Left forelimb (tissue), 1 donor: ENCODE data around the gene ZNF546.
A peak's percentile ranks its signal among the peaks of the same experiment; 100 is the strongest.
"Not testable (repeated sequence)": the region's sequence is repeated elsewhere in the genome, so short reads cannot be mapped to it uniquely, and the experiment has no call there.

Experiments
- DNase-seq: peaks from one replicate; pipeline ENCODE4 v3.0.0-alpha.2; 2018; ENCODE audit warnings: low spot score

The ZNF546 gene

DNA sequence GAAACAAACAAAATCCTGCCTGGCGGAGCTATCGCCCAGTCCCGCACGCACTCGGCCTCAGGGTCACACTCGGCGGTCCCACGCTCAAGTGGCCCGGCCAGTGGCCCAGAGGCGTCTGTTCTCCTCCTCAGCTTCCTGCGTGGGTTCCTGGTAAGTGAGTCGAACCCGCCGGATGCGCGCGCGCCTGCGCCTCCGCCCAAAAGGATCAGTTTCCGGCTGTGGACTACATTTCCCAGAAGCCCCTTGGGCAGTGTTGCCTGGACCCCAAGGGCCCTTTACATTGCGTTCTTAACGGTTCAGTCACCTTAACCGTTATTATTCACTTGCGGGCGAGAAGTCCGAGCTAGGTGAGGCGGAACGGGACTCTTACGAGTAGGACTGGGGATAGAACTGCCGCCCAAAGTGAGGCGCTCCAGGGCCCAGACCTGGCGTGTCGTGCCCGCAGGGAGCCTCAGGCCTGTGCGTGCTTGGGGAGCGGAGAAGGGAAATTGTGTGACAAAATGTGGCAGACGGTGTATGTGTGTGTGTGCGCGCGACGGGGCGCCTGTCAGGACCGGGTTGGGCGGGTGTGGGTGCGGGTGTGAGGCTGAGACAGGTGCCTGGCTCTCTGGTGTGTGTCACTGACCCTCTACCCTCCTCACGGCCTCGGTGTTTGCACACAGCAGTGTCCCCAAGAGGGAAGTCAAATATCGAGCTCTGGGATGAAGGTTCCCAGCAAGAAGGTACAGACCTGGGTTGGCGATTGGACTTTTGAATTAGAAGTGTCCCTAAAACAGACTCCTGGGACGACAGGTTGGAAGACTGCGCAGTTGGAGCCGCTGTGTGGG lies at the start of gene ZNF546:
Gene ZNF546, plus strand, starts transcription at position 250 of the 827 bp plus-strand sequence. CDS start 1,267 bp downstream, outside the sequence.
- DNase-seq = peak; percentile 93

- no peak for DNase-seq
These were observed 47.7 kb upstream of the ZNF546 start for GRCh38 chr19:39949026-39949747.

DNA sequence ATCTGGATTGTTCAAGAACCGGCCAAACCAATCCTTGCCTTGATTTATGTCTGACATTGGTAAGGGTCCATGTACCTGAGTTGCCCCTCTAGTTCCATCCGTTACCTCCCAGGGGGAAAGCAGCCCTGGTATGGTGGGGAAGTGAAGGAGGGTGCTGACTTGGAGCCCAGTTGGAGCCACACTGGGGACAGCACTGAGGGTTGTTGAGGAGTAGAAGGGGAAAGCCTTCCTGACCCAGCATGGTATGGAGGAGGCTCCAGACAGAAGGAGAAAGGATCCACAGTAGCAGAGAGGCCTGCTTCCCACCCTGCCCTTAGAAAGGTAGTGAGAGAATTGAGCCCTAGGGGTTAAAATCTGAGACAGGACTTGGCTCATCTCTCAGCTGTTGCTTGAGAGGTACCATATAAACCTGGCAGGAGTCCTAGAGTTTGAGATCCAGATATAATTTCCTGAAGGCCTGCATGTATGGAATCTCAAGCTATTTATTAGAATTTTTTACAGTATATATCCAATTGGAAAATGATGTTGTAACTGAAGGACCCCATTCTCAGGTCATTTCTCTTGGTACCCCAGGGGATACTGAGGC lies 45.7 kb upstream of the ZNF546 start:
- DNase-seq = no peak

GRCh38 chr19:39951686-39952085 lies 45.2 kb upstream of the ZNF546 start:
- no peak for DNase-seq

- DNase-seq = no peak
These were observed 42.9 kb upstream of the ZNF546 start for GRCh38 chr19:39953915-39954314.

DNA sequence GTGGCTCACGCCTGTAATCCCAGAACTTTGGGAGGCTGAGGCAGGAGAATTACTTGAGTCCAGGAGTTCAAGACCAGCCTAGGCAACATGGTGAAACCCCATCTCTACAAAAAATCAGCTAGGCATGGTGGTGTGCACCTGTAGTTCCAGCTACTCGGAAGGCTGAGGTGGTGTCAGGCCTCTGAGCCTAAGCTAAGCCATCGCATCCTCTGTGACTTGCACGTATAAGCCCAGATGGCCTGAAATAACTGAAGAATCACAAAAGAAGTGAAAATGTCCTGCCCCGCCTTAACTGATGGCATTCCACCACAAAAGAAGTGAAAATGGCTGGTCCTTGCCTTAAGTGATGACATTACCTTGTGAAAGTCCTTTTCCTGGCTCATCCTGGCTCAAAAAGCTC lies 39.0 kb upstream of the ZNF546 start:
- DNase-seq = not testable (repeated sequence)

GRCh38 chr19:39958942-39959341 lies 37.9 kb upstream of the ZNF546 start:
- DNase-seq = not testable (repeated sequence)

- not testable (repeated sequence) for DNase-seq
These were observed 37.5 kb upstream of the ZNF546 start for GRCh38 chr19:39959407-39959806.

GRCh38 chr19:39963898-39964297 lies 33.0 kb upstream of the ZNF546 start:
- DNase-seq = no peak

DNA sequence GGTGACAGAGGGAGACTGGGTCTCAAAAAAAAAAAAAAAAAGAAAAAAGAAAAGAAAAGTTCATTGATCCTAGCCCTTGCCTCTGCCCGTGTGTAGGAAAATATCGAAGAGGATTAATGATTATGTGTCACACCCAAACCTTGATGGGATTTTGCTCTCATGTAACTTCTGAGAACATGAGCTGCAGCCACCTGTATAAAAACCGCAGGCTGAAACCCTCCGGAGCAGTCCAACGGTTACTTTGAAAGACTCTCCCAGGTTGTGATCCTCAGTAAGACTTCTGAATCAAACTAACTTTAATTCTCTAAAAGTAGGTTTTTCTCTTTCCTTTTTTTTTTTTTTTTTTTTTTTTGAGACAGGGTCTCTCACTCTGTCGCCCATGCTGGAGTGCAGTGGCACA lies 30.2 kb upstream of the ZNF546 start:
- no peak for DNase-seq

DNA sequence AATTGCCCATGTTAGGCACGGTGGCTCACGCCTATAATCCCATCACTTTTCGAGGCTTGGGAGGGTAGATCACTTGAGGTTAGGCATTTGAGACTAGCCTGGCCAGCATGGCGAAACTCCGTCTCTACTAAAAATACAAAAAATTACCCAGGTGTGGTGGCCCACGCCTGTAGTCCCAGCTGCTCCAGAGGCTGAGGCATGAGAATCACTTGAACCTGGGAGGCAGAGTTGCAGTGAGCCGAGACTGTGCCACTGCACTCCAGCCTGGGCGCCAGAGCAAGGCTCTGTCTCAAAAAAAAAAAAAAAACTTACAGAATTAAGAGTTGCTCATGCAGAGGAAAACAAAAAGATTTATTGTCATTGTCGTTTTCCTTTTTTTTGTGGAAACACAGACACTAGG lies 29.3 kb upstream of the ZNF546 start:
- DNase-seq = no peak

- DNase-seq = no peak
These were observed 28.1 kb upstream of the ZNF546 start for GRCh38 chr19:39968789-39969188.

DNA sequence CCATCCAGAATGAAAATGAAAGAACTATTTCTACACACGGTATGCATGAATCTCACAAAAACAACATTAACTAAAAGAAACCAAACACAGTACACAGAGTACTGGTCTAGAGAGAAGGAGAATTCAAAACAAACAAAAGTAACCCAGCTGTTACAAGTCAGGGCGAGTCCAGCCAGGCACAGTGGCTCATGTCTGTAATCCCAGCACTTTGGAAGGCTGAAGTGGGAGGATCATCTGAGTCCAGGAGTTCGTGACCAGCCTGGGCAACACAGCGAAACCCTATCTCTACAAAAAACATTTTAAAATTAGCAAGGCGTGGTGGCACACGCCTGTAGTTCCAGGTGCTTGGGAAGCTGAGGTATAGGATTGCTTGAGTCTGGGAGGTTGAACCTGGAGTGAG lies 27.6 kb upstream of the ZNF546 start:
- no peak for DNase-seq

GRCh38 chr19:39969681-39970424 lies 27.0 kb upstream of the ZNF546 start:
- DNase-seq = no peak

DNA sequence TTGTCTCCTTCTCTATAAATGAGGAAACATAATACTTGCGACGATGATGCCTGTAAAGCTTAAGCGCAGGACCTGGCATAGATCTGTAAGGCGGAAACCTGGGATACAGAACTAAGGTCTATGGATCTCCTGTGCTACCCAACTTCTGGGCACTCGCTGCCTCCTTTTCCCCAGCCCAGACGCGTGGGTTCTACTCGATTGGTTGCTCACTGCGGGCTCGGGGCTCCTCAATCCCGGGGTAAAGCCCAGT lies 26.5 kb upstream of the ZNF546 start:
- no peak for DNase-seq

DNA sequence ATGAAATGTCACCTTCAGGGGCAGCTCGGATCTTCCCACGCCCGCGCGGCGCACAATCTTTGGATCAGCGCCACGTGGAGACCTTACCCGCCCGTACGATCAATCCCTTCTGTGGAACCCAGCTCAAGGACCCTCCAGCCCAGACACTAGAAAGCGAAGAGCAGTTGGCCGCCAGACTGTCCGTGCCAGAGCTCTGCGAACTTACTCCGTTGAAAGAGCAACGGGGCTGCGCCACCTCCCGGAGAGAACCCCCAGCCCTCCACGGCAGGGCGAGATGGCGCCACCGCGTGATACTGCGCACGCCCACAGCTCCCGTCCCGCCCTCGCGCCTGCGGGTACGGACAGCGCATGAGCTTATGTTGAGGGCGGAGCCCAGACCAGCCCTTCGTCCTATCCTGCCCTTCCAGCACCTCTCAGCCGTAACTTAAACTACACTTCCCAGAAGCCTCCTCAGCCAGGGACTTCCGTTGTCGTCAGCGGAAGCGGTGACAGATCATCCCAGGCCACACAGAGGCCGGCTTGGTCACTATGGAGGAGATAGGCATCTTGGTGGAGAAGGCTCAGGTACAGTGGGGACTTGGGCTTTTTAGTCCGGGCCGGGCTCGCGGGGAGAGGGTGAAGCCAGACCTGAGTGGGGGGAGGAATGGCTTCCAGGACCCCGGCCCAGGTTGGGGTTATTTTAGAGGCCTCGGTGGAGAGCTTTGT lies 26.0 kb upstream of the ZNF546 start, which contains the start of gene PSMC4:
Gene PSMC4, plus strand, starts transcription at position 491 of the 705 bp plus-strand sequence. Its CDS starts 38 bp downstream, at position 529.
- DNase-seq = peak; percentile 97

DNA sequence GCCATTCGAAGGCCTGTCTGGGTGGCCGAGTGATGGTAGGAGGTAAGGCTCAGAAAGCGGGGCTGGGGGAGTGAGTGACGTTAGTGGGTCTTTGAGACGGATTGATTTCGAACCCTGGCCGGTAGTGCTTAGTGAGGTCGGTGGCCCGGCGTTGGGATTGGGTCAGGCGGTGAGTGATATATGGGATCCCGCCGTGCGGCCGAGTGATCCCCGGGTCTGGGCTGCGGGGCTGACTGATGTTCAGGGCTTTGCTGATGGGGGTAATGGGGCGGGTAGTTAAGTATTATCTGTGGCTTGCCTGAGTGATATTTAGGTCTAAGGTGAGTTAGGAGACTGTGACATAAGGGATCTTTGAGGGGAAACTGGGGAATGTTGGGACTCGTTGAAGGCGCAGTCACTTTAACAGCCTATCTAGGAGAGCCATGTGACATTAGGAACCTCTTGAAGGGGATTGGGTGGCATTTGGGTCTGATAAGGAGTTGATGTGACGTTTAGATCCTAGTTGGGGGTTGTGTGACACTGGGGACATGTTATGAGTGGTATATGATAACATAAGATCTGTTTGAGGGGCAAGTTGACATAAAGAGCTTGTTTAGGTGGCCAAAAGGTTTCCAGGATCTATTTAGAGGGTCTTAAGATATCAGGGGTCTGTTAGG lies 25.4 kb upstream of the ZNF546 start:
- no peak for DNase-seq

GRCh38 chr19:39974377-39975155 lies 22.3 kb upstream of the ZNF546 start:
- no peak for DNase-seq

- DNase-seq = no peak
These were observed 14.0 kb upstream of the ZNF546 start for GRCh38 chr19:39982883-39983282.

DNA sequence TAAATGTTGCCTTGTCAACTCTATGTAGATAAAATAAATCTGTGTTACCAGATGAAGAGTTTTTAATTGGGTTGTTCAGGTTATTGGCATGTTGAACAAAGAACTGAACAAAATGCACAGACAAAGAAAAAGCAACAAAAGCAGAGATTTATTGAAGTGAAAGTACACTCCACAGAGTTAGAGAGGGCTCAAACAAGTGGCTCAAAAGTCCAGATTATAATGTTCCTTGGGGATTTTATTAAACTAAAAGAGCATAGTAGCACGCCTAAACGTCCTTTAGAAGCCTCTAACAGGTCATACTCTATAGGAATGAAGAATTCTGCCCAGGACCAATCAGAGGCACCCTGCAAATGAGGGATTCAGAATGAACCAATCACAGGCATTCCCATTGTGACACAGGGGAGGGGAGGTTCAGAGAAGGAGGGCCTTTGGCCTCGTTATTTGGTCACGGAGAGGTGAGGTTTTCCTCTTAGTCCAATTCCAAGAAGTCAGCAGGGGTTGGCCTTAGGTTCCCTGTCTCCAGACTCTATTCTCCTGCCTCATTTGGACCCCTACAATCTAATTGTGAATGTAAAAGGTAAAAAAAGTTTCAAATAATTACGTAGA lies 13.1 kb upstream of the ZNF546 start:
- DNase-seq = no peak
